Thymus (tissue), 11 donors: ENCODE data around the gene COLEC12. TPM values are rescaled to one million over a fixed set of nuclear protein-coding genes. Genes with fewer than 3 reads are reported as not detected.
A peak's percentile ranks its signal among the peaks of the same experiment; 100 is the strongest.

Experiments used
- DNase-seq, 9 donors: peaks; one replicate each; pipeline ENCODE4 v3.0.0-alpha.2; 2013; ENCODE audit warnings: low spot score in 9 of 9, low read depth in 6 of 9, missing footprints in 1 of 9
- H3K27ac ChIP-seq, 2 donors: one replicate each; pipeline ENCODE4 v1.5.1; 2013; ENCODE audit warnings: control low read depth in 1 of 2, low read depth in 1 of 2, low read length in 1 of 2, mild to moderate bottlenecking in 1 of 2, moderate library complexity in 1 of 2
- H3K27me3 ChIP-seq, 2 donors: one replicate each; pipeline ENCODE4 v1.5.1; 2013; ENCODE audit warnings: low read length in 1 of 2; ENCODE audit not compliant: control insufficient read depth in 2 of 2, insufficient read depth in 1 of 2
- H3K36me3 ChIP-seq, 2 donors: one replicate each; pipeline ENCODE4 v1.5.1; 2013; ENCODE audit warnings: low read length in 1 of 2, mild to moderate bottlenecking in 1 of 2, moderate library complexity in 1 of 2; ENCODE audit not compliant: control insufficient read depth in 2 of 2, insufficient read depth in 2 of 2
- H3K4me1 ChIP-seq, 2 donors: one replicate each; pipeline ENCODE4 v1.5.1; 2013; ENCODE audit warnings: low read length in 2 of 2; ENCODE audit not compliant: control insufficient read depth in 2 of 2, insufficient read depth in 2 of 2
- H3K4me3 ChIP-seq, 2 donors: one replicate each; pipeline ENCODE4 v1.5.1; 2013; ENCODE audit warnings: low read length in 2 of 2, control low read depth in 1 of 2, mild to moderate bottlenecking in 1 of 2
- H3K9me3 ChIP-seq, 2 donors: one replicate each; pipeline ENCODE4 v1.5.1; 2013; ENCODE audit warnings: low read length in 1 of 2, mild to moderate bottlenecking in 1 of 2; ENCODE audit not compliant: control insufficient read depth in 2 of 2, insufficient read depth in 1 of 2
- WGBS: extraction: QIAGEN DNeasy Blood & Tissue Kit; methylation state at CpG from one replicate; pipeline ENCODE4 v1.1.7; 2013; 5-methylcytosine and 5-hydroxymethylcytosine counted together
- polyA plus RNA-seq: library from polyadenylated mRNA; stranded (reverse); fragments of 200-250 nt; gene quantifications from one replicate; pipeline ENCODE4 v1.2.3, GENCODE V29; 2013
- total RNA-seq: library from RNA; stranded (reverse); fragments of 120-200 nt; gene quantifications from one replicate; pipeline ENCODE4 v1.2.4, GENCODE V29; 2013
- donor health status: healthy.

The COLEC12 gene
- total and polyA plus RNA-seq, 2 donors = 5.6 to 6.5 TPM

- 43% methylated on average over 9 of the region's 9 CpGs for WGBS
- peak in 2 of 9 donors; percentile 6 to 28 for DNase-seq
Observed at GRCh38 chr18:457140-457519, 43.4 kb downstream of the COLEC12 start.

GRCh38 chr18:456361-457139 lies 44.0 kb downstream of the COLEC12 start:
- H3K27ac ChIP-seq = peak overlapping the region in 1 of 2 donors; percentile 28

More at GRCh38 chr18:457140-457519, 43.4 kb downstream of the COLEC12 start:
- H3K27me3 ChIP-seq = no peaks in the 10 kb centered on the region
- no peaks in the 10 kb centered on the region for H3K36me3 ChIP-seq
- H3K4me3 ChIP-seq = no peak overlapping the region
- H3K27ac ChIP-seq = no peak overlapping the region
- peaks cover 0 to 2% of the 10 kb centered on the region in 2 donors for H3K4me1 ChIP-seq
- no peaks in the 10 kb centered on the region for H3K9me3 ChIP-seq

GRCh38 chr18:453400-453799 lies 47.1 kb downstream of the COLEC12 start:
- peaks cover 0 to 2% of the 10 kb centered on the region in 2 donors for H3K4me1 ChIP-seq
- H3K27ac ChIP-seq = no peak overlapping the region
- no peak for DNase-seq
- no peaks in the 10 kb centered on the region for H3K27me3 ChIP-seq
- WGBS = 96% methylated on average over 4 of the region's 4 CpGs
- H3K4me3 ChIP-seq = no peak overlapping the region
- H3K9me3 ChIP-seq = no peaks in the 10 kb centered on the region
- no peaks in the 10 kb centered on the region for H3K36me3 ChIP-seq

More at GRCh38 chr18:456361-457139, 44.0 kb downstream of the COLEC12 start:
- H3K9me3 ChIP-seq = no peaks in the 10 kb centered on the region
- no peaks in the 10 kb centered on the region for H3K27me3 ChIP-seq
- no peaks in the 10 kb centered on the region for H3K36me3 ChIP-seq
- H3K4me1 ChIP-seq = peaks cover 0 to 2% of the 10 kb centered on the region in 2 donors
- no peak overlapping the region for H3K4me3 ChIP-seq
- no peak for DNase-seq
- WGBS = 92% methylated on average over 22 of the region's 22 CpGs

GRCh38 chr18:452816-453215 lies 47.7 kb downstream of the COLEC12 start:
- no peak for DNase-seq
- Histone ChIP-seq H3K27me3 (no peaks in the 10 kb centered on the region), H3K4me3 (no peak overlapping the region), H3K9me3 (no peaks in the 10 kb centered on the region), H3K4me1 (no peaks in the 10 kb centered on the region), H3K27ac (no peak overlapping the region), H3K36me3 (no peaks in the 10 kb centered on the region)
- WGBS = 14% methylated on average over 1 of the region's 1 CpG

- no peak for DNase-seq
- H3K27ac ChIP-seq = no peak overlapping the region
- no peak overlapping the region for H3K4me3 ChIP-seq
- no peaks in the 10 kb centered on the region for H3K9me3 ChIP-seq
- H3K4me1 ChIP-seq = no peaks in the 10 kb centered on the region
- no peaks in the 10 kb centered on the region for H3K27me3 ChIP-seq
- 85% methylated on average over 8 of the region's 8 CpGs for WGBS
- no peaks in the 10 kb centered on the region for H3K36me3 ChIP-seq
Observed at GRCh38 chr18:449374-449773, 51.1 kb downstream of the COLEC12 start.

- no peaks in the 10 kb centered on the region for H3K27me3 ChIP-seq
- WGBS = 85% methylated on average over 5 of the region's 5 CpGs
- H3K27ac ChIP-seq = no peak overlapping the region
Observed at GRCh38 chr18:448116-448790, 52.2 kb downstream of the COLEC12 start.

GRCh38 chr18:446941-447560 lies 53.5 kb downstream of the COLEC12 start:
- no peak for DNase-seq
- H3K27me3 ChIP-seq = no peaks in the 10 kb centered on the region
- H3K9me3 ChIP-seq = no peaks in the 10 kb centered on the region
- H3K36me3 ChIP-seq = no peaks in the 10 kb centered on the region
- 77% methylated on average over 5 of the region's 5 CpGs for WGBS
- H3K4me3 ChIP-seq = no peak overlapping the region
- no peaks in the 10 kb centered on the region for H3K4me1 ChIP-seq
- H3K27ac ChIP-seq = no peak overlapping the region

More at GRCh38 chr18:448116-448790, 52.2 kb downstream of the COLEC12 start:
- H3K36me3 ChIP-seq = no peaks in the 10 kb centered on the region
- no peak overlapping the region for H3K4me3 ChIP-seq
- no peaks in the 10 kb centered on the region for H3K4me1 ChIP-seq
- no peaks in the 10 kb centered on the region for H3K9me3 ChIP-seq
- DNase-seq = no peak

- no peaks in the 10 kb centered on the region for H3K4me1 ChIP-seq
- no peak overlapping the region for H3K4me3 ChIP-seq
- no peaks in the 10 kb centered on the region for H3K9me3 ChIP-seq
- H3K36me3 ChIP-seq = no peaks in the 10 kb centered on the region
- no peak overlapping the region for H3K27ac ChIP-seq
- WGBS = 83% methylated on average over 3 of the region's 3 CpGs
- no peak for DNase-seq
- no peaks in the 10 kb centered on the region for H3K27me3 ChIP-seq
Observed at GRCh38 chr18:445055-445454, 55.4 kb downstream of the COLEC12 start.

- no peak overlapping the region for H3K4me3 ChIP-seq
- H3K27me3 ChIP-seq = no peaks in the 10 kb centered on the region
- no peak for DNase-seq
- no peaks in the 10 kb centered on the region for H3K9me3 ChIP-seq
- no peak overlapping the region for H3K27ac ChIP-seq
- H3K4me1 ChIP-seq = no peaks in the 10 kb centered on the region
- 89% methylated on average over 2 of the region's 2 CpGs for WGBS
- H3K36me3 ChIP-seq = no peaks in the 10 kb centered on the region
Observed at GRCh38 chr18:438571-438970, 61.9 kb downstream of the COLEC12 start.
